Esophagus squamous epithelium (tissue), 4 donors: ENCODE data around the gene SUMO3.

ENCODE experiments used
- CTCF ChIP-seq, 6 experiments: fragments of 450-650 bp in 4 of 6; fragments of 200-600 bp in 2 of 6; sonication (generic) in 2 of 6; IDR thresholded peaks; one replicate each; pipeline ENCODE4 v1.5.1; 2016 to 2019; ENCODE audit warnings: antibody characterized with exemption in 6 of 6, mild to moderate bottlenecking in 4 of 6, moderate library complexity in 4 of 6
- POLR2A ChIP-seq, 4 donors: fragments of 450-650 bp; IDR thresholded peaks; one replicate each; pipeline ENCODE4 v1.6.1; 2017; ENCODE audit warnings: antibody characterized with exemption in 4 of 4, mild to moderate bottlenecking in 4 of 4, moderate library complexity in 3 of 4

- TF ChIP-seq CTCF (IDR thresholded peaks at IDR 0.05) (no peak), POLR2A (IDR thresholded peaks at IDR 0.05) (no peak)
Measured at GRCh38 chr21:44765231-44766013, 52.4 kb downstream of the SUMO3 start.
